Measurements from ENCODE around the gene FRY.

DNA sequence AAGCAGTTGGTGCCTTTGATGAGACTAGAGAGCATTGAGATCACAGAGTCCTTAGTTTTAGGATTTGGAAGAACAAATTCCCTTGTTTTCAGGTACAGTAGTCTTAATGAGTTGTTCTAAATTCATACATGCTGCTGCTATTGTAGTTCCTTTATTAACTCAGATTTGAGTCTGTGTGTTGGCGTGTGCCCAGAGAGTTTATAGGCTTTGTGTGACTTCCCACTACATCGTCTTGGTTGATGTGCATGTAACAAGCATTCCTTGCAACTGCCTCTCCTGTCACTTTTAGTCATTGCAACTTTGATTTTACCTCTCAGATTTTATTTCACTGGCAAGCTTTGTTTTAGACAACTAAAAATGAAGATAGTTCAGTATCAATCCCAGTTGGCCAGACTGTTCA is 148.1 kb downstream of the FRY start:
- TF ChIP-seq, protein P1, sequence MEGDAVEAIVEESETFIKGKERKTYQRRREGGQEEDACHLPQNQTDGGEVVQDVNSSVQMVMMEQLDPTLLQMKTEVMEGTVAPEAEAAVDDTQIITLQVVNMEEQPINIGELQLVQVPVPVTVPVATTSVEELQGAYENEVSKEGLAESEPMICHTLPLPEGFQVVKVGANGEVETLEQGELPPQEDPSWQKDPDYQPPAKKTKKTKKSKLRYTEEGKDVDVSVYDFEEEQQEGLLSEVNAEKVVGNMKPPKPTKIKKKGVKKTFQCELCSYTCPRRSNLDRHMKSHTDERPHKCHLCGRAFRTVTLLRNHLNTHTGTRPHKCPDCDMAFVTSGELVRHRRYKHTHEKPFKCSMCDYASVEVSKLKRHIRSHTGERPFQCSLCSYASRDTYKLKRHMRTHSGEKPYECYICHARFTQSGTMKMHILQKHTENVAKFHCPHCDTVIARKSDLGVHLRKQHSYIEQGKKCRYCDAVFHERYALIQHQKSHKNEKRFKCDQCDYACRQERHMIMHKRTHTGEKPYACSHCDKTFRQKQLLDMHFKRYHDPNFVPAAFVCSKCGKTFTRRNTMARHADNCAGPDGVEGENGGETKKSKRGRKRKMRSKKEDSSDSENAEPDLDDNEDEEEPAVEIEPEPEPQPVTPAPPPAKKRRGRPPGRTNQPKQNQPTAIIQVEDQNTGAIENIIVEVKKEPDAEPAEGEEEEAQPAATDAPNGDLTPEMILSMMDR (conservative IDR thresholded peaks at IDR 0.05): no peak
- no peak for TF ChIP-seq ZFX (IDR thresholded peaks at IDR 0.05)

All from C4-2B (cell line).